ENCODE results near the gene UBE2O. TPM values are rescaled to one million over a fixed set of nuclear protein-coding genes. Genes with fewer than 3 reads are reported as not detected.

The UBE2O gene
- polyA plus RNA-seq, 1 of the 3 experiments (the other 2 are of a cell fraction): 25.4 TPM

DNA sequence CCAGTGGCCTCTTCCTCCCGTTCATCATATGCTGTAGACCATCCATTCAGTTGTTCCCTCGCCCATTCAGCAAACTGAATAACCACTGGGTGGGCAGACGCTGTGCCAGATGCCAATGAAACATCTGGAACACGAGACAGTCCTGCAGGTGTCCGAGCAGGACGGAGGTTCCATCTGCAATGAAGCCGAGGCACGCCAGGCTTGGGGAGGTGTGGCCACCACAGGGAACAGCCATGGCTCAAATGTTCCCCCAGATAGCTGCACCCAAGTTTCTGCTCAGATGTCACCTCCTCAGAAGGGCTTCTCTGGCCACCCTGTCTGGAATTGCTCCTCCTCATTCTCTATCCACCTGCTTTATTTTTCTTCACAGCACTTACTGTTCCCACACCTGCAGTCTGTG lies 30.5 kb downstream of the UBE2O start (continued):
- TF ChIP-seq GATA2 (CRISPR knock-in tag; IDR thresholded peaks at IDR 0.05) (no peak), JUND (IDR thresholded peaks at IDR 0.05) (no peak), TCF12 (IDR thresholded peaks at IDR 0.05) (no peak), YY1 (IDR thresholded peaks at IDR 0.05; ENCODE audit: low read depth) (no peak), ELF1 (IDR thresholded peaks at IDR 0.05) (no peak), POLR2AphosphoS5 (IDR thresholded peaks at IDR 0.05; ENCODE audit: low read depth, low read length) (no peak), REST (IDR thresholded peaks at IDR 0.05; ENCODE audit: low read depth, low read length) (no peak)
- TF ChIP-seq, protein P1, sequence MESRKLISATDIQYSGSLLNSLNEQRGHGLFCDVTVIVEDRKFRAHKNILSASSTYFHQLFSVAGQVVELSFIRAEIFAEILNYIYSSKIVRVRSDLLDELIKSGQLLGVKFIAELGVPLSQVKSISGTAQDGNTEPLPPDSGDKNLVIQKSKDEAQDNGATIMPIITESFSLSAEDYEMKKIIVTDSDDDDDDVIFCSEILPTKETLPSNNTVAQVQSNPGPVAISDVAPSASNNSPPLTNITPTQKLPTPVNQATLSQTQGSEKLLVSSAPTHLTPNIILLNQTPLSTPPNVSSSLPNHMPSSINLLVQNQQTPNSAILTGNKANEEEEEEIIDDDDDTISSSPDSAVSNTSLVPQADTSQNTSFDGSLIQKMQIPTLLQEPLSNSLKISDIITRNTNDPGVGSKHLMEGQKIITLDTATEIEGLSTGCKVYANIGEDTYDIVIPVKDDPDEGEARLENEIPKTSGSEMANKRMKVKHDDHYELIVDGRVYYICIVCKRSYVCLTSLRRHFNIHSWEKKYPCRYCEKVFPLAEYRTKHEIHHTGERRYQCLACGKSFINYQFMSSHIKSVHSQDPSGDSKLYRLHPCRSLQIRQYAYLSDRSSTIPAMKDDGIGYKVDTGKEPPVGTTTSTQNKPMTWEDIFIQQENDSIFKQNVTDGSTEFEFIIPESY (IDR thresholded peaks at IDR 0.05; ENCODE audit: borderline replicate concordance, low read depth): no peak
- TF ChIP-seq, protein P2, sequence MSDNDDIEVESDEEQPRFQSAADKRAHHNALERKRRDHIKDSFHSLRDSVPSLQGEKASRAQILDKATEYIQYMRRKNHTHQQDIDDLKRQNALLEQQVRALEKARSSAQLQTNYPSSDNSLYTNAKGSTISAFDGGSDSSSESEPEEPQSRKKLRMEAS (IDR thresholded peaks at IDR 0.05; ENCODE audit: low read depth): no peak

DNA sequence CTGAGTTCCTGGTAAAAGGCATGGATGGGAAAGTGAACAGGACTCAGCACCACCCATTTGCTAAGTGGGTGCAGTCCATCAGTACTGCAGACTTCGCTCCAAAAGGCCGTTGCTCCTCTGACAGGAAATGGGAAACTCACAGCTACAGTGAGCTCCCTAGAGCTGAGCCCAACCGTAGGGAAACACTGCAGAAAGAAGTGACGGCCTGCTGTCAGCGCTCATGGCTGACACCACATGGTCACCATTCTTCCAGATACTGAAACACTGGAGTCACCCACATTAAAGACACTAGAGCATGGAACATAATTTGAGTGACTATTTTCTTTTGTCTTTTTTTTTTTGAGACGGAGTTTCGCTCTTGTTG lies 31.9 kb downstream of the UBE2O start:
- Histone ChIP-seq H3K4me2 (no peak overlapping the region), H3K27me3 (ENCODE audit: insufficient read depth) (no peaks in the 10 kb centered on the region), H3K9me3 (no peaks in the 10 kb centered on the region), H3K9ac (no peak overlapping the region), H3K4me1 (ENCODE audit: control insufficient read depth in 1 of 2, insufficient read depth in 2 of 2, low read depth in 1 of 2, low read length in 1 of 2) (peaks cover 0 to 35% of the 10 kb centered on the region in 2 experiments; a peak in 1 of 4 replicates), H3K9me2 (no peaks in the 10 kb centered on the region), H2AFZ (ENCODE audit: low read depth) (no peak overlapping the region), H3K4me3 (ENCODE audit: low read depth in 2 of 2, low read length in 1 of 2) (no peak overlapping the region), H3K79me2 (ENCODE audit: insufficient read depth) (peaks cover 54% of the 10 kb centered on the region), H3K36me3 (replicated peaks in 1 of 2; ENCODE audit: control insufficient read depth in 1 of 2, insufficient read depth in 2 of 2, low read length in 1 of 2) (no peaks in the 10 kb centered on the region), H3F3A (replicated peaks; ENCODE audit: insufficient read depth) (no peaks in the 10 kb centered on the region), H3K27ac (ENCODE audit: low read depth in 2 of 2, low read length in 1 of 2) (no peak overlapping the region), H4K20me1 (ENCODE audit: insufficient read depth) (peaks cover 60% of the 10 kb centered on the region)
- no peak for DNase-seq
- WGBS (ENCODE audit: low lambda C conversion rate): 88% methylated on average over 7 of the region's 7 CpGs
- ChIA-PET CTCF (interaction anchor here (5.7 kb wide), 1 partner anchor 13 kb away, joined by 39 read pairs; no protein-coding TSS in a partner anchor), POLR2A (no interaction called here)
- TF ChIP-seq GATA2 (CRISPR knock-in tag; IDR thresholded peaks at IDR 0.05) (no peak), MXI1 (IDR thresholded peaks at IDR 0.05; ENCODE audit: low read depth, low read length) (peak; percentile 54; the same call in 1 of the 2 replicates), RAD21 (IDR thresholded peaks at IDR 0.05; ENCODE audit: low read length) (no peak)

Data from SK-N-SH (cell line).